Tibial nerve (tissue), 4 donors: ENCODE results near the gene TARM1.

Experiments used
- EP300 ChIP-seq, 2 donors: sonication (generic); formaldehyde crosslinking; IDR thresholded peaks; one replicate each; pipeline ENCODE4 v1.6.1; 2017; ENCODE audit warnings: antibody characterized with exemption in 2 of 2, mild to moderate bottlenecking in 1 of 2
- TF ChIP-seq, protein P1 (sequence below), 5 experiments: fragments of 200-600 bp in 3 of 5; fragments of 450-650 bp in 2 of 5; sonication (generic) in 3 of 5; IDR thresholded peaks; one replicate each; pipeline ENCODE4 v1.5.1; 2016 to 2019; ENCODE audit warnings: antibody characterized with exemption in 5 of 5, mild to moderate bottlenecking in 3 of 5, moderate library complexity in 2 of 5

DNA sequence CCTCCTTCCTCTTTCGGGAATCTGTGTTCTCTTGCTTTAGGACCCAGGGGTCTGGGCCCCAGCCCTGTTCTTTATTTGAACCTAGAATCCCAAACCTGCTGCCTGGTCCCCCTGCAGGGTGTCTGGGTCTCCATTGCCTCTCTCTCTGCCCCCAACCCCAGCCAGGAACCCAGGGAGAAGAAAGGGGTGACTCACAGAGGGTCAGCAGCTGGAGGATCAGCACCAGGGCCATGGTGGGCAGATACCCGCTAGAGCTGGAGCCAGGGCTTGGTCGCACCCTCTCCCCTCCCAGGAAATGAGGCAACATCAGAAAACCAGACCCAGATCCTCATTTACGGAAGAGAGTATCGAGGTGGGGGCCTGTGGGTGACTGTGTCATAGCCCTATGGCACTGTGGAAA lies 19.4 kb upstream of the TARM1 start, which contains the start of gene OSCAR:
- TF ChIP-seq, protein P1, sequence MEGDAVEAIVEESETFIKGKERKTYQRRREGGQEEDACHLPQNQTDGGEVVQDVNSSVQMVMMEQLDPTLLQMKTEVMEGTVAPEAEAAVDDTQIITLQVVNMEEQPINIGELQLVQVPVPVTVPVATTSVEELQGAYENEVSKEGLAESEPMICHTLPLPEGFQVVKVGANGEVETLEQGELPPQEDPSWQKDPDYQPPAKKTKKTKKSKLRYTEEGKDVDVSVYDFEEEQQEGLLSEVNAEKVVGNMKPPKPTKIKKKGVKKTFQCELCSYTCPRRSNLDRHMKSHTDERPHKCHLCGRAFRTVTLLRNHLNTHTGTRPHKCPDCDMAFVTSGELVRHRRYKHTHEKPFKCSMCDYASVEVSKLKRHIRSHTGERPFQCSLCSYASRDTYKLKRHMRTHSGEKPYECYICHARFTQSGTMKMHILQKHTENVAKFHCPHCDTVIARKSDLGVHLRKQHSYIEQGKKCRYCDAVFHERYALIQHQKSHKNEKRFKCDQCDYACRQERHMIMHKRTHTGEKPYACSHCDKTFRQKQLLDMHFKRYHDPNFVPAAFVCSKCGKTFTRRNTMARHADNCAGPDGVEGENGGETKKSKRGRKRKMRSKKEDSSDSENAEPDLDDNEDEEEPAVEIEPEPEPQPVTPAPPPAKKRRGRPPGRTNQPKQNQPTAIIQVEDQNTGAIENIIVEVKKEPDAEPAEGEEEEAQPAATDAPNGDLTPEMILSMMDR (IDR thresholded peaks at IDR 0.05): no peak
- TF ChIP-seq EP300 (IDR thresholded peaks at IDR 0.05): no peak
